SK-N-SH treated with all-trans-retinoic acid at 6 μM for 48 hours (cell line): ENCODE data around the gene PTPRO.

Experiments used
- ARNTL ChIP-seq: fragments of 450-650 bp; formaldehyde crosslinking; IDR thresholded peaks from 2 replicates; pipeline ENCODE4 v1.5.0; 2020; ENCODE audit warnings: low read depth, mild to moderate bottlenecking, moderate library complexity, borderline replicate concordance
- ESRRG ChIP-seq: fragments of 250-450 bp; sonication (Bioruptor Pico); IDR thresholded peaks from 2 replicates; pipeline ENCODE4 v1.6.1; 2021; ENCODE audit warnings: mild to moderate bottlenecking
- GLIS3 ChIP-seq: fragments of 250-450 bp; sonication (Bioruptor Pico); IDR thresholded peaks from 2 replicates; pipeline ENCODE4 v1.5.0; 2020; ENCODE audit warnings: mild to moderate bottlenecking, moderate library complexity
- ISL1 ChIP-seq: fragments of 250-450 bp; sonication (Bioruptor Pico); IDR thresholded peaks from 2 replicates; pipeline ENCODE4 v2.1.2; 2022; ENCODE audit warnings: mild to moderate bottlenecking, moderate library complexity
- OSR1 ChIP-seq: fragments of 250-450 bp; sonication (Bioruptor Pico); IDR thresholded peaks from 2 replicates; pipeline ENCODE4 v1.8.0; 2022; ENCODE audit warnings: moderate library complexity, mild to moderate bottlenecking, inconsistent platforms
- PATZ1 ChIP-seq: fragments of 250-450 bp; sonication (Bioruptor Pico); IDR thresholded peaks from 2 replicates; pipeline ENCODE4 v1.8.0; 2020; ENCODE audit warnings: mild to moderate bottlenecking, moderate library complexity, borderline replicate concordance
- PPARA ChIP-seq: fragments of 250-450 bp; sonication (Bioruptor Pico); IDR thresholded peaks from 2 replicates; pipeline ENCODE4 v1.5.0; 2020; ENCODE audit warnings: mild to moderate bottlenecking, borderline replicate concordance
- RARB ChIP-seq: fragments of 250-450 bp; sonication (Bioruptor Pico); IDR thresholded peaks from 2 replicates; pipeline ENCODE4 v1.8.0; 2021; ENCODE audit warnings: mild to moderate bottlenecking, moderate library complexity
- ZFP3 ChIP-seq: fragments of 250-450 bp; sonication (Bioruptor Pico); IDR thresholded peaks from 2 replicates; pipeline ENCODE4 v1.5.0; 2020; ENCODE audit warnings: mild to moderate bottlenecking, moderate library complexity
- ZFP30 ChIP-seq: fragments of 450-650 bp; formaldehyde crosslinking; IDR thresholded peaks from 2 replicates; pipeline ENCODE4 v1.5.0; 2022; ENCODE audit warnings: mild to moderate bottlenecking, moderate library complexity
- ZNF565 ChIP-seq: fragments of 450-650 bp; formaldehyde crosslinking; conservative IDR thresholded peaks from 2 replicates; pipeline ENCODE4 v1.5.0; 2020; ENCODE audit warnings: low read depth, mild to moderate bottlenecking, moderate library complexity
- ZNF8 ChIP-seq: fragments of 450-650 bp; formaldehyde crosslinking; IDR thresholded peaks from 2 replicates; pipeline ENCODE4 v1.5.0; 2020; ENCODE audit warnings: mild to moderate bottlenecking, moderate library complexity
- TF ChIP-seq, protein P1 (sequence below): fragments of 250-450 bp; sonication (Bioruptor Pico); IDR thresholded peaks from 2 replicates; pipeline ENCODE4 v1.5.0; 2020; ENCODE audit warnings: mild to moderate bottlenecking, moderate library complexity
- TF ChIP-seq, protein P2 (sequence below): fragments of 250-450 bp; sonication (Bioruptor Pico); IDR thresholded peaks from 2 replicates; pipeline ENCODE4 v1.5.1; 2020; ENCODE audit warnings: low read depth, mild to moderate bottlenecking, moderate library complexity

- no peak for TF ChIP-seq PATZ1 (CRISPR knock-in tag)
- TF ChIP-seq, protein P1, sequence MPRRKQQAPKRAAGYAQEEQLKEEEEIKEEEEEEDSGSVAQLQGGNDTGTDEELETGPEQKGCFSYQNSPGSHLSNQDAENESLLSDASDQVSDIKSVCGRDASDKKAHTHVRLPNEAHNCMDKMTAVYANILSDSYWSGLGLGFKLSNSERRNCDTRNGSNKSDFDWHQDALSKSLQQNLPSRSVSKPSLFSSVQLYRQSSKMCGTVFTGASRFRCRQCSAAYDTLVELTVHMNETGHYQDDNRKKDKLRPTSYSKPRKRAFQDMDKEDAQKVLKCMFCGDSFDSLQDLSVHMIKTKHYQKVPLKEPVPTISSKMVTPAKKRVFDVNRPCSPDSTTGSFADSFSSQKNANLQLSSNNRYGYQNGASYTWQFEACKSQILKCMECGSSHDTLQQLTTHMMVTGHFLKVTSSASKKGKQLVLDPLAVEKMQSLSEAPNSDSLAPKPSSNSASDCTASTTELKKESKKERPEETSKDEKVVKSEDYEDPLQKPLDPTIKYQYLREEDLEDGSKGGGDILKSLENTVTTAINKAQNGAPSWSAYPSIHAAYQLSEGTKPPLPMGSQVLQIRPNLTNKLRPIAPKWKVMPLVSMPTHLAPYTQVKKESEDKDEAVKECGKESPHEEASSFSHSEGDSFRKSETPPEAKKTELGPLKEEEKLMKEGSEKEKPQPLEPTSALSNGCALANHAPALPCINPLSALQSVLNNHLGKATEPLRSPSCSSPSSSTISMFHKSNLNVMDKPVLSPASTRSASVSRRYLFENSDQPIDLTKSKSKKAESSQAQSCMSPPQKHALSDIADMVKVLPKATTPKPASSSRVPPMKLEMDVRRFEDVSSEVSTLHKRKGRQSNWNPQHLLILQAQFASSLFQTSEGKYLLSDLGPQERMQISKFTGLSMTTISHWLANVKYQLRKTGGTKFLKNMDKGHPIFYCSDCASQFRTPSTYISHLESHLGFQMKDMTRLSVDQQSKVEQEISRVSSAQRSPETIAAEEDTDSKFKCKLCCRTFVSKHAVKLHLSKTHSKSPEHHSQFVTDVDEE (CRISPR knock-in tag) = no peak
- no peak for TF ChIP-seq ESRRG (CRISPR knock-in tag)
- TF ChIP-seq, protein P2, sequence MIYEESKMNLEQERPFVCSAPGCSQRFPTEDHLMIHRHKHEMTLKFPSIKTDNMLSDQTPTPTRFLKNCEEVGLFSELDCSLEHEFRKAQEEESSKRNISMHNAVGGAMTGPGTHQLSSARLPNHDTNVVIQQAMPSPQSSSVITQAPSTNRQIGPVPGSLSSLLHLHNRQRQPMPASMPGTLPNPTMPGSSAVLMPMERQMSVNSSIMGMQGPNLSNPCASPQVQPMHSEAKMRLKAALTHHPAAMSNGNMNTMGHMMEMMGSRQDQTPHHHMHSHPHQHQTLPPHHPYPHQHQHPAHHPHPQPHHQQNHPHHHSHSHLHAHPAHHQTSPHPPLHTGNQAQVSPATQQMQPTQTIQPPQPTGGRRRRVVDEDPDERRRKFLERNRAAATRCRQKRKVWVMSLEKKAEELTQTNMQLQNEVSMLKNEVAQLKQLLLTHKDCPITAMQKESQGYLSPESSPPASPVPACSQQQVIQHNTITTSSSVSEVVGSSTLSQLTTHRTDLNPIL = no peak
- no peak for TF ChIP-seq ZFP30 (CRISPR knock-in tag)
- no peak for TF ChIP-seq ZNF565 (CRISPR knock-in tag)
- TF ChIP-seq ISL1 (CRISPR knock-in tag) = no peak
- TF ChIP-seq OSR1 (CRISPR knock-in tag) = no peak
- TF ChIP-seq ZNF8 (CRISPR knock-in tag) = no peak
- TF ChIP-seq ZFP3 (CRISPR knock-in tag) = no peak
- no peak for TF ChIP-seq PPARA
- no peak for TF ChIP-seq GLIS3 (CRISPR knock-in tag)
- TF ChIP-seq ARNTL (CRISPR knock-in tag) = no peak
- TF ChIP-seq RARB (CRISPR knock-in tag) = no peak
Observed at GRCh38 chr12:15306605-15307004, 15.7 kb upstream of the PTPRO start.
